Lung (tissue), 12 donors: ENCODE measurements around the gene ALG3. TPM values are rescaled to one million over a fixed set of nuclear protein-coding genes. Genes with fewer than 3 reads are reported as not detected.

Experiments used
- ATAC-seq: fragments of 200-7000 bp; cut with Tn5 transposase; one replicate; pipeline ENCODE4 v1.9.1; 2020; ENCODE audit warnings: moderate number of reproducible peaks; ENCODE audit not compliant: insufficient read depth, low FRiP score
- DNase-seq, 3 donors: peaks; one replicate each; pipeline ENCODE4 v3.0.0-alpha.2; 2013 to 2017
- H3K27ac ChIP-seq, 2 donors: one replicate each; pipeline ENCODE4 v1.5.1; 2013; ENCODE audit warnings: mild to moderate bottlenecking in 2 of 2, moderate library complexity in 2 of 2, control low read depth in 1 of 2, inconsistent platforms in 1 of 2, low read depth in 1 of 2, low read length in 1 of 2
- H3K27me3 ChIP-seq, 3 donors: one replicate each; pipeline ENCODE4 v1.5.1; 2013; ENCODE audit warnings: low read length in 2 of 3; ENCODE audit not compliant: control insufficient read depth in 3 of 3, insufficient read depth in 3 of 3
- H3K36me3 ChIP-seq, 4 donors: one replicate each; pipeline ENCODE4 v1.5.1; 2013; ENCODE audit warnings: low read length in 4 of 4, mild to moderate bottlenecking in 1 of 4, moderate library complexity in 1 of 4; ENCODE audit not compliant: control insufficient read depth in 4 of 4, insufficient read depth in 4 of 4
- H3K4me1 ChIP-seq, 5 donors: one replicate each; pipeline ENCODE4 v1.5.1; 2013; ENCODE audit warnings: low read length in 5 of 5, mild to moderate bottlenecking in 2 of 5, moderate library complexity in 1 of 5; ENCODE audit not compliant: control insufficient read depth in 5 of 5, insufficient read depth in 5 of 5
- H3K4me3 ChIP-seq: one replicate; pipeline ENCODE4 v1.5.1; 2013; ENCODE audit warnings: mild to moderate bottlenecking, control low read depth, moderate library complexity
- H3K9ac ChIP-seq, 2 donors: one replicate each; pipeline ENCODE4 v1.5.1; 2013; ENCODE audit warnings: low read length in 2 of 2, control low read depth in 1 of 2; ENCODE audit not compliant: insufficient read depth in 1 of 2
- H3K9me3 ChIP-seq, 4 donors: one replicate each; pipeline ENCODE4 v1.5.1; 2013; ENCODE audit warnings: low read length in 3 of 4, mild to moderate bottlenecking in 1 of 4, moderate library complexity in 1 of 4; ENCODE audit not compliant: control insufficient read depth in 4 of 4, insufficient read depth in 3 of 4
- CTCF ChIP-seq: IDR thresholded peaks from 2 replicates; pipeline ENCODE4 v1.5.1; 2012; ENCODE audit warnings: mild to moderate bottlenecking; ENCODE audit errors: control extremely low read depth, extremely low read depth
- WGBS, 2 donors: extraction: QIAGEN DNeasy Blood & Tissue Kit; methylation state at CpG; one replicate each; pipeline ENCODE4 v1.1.7; 2013; 5-methylcytosine and 5-hydroxymethylcytosine counted together
- polyA plus RNA-seq, 2 donors: library from polyadenylated mRNA; stranded (reverse); fragments of 200-250 nt; gene quantifications; one replicate each; pipeline ENCODE4 v1.2.1, GENCODE V29; 2013
- total RNA-seq, 2 donors: library from RNA; depleted of rRNA in 1 of 2; stranded (reverse); fragments of >200 nt in 1 of 2; gene quantifications; one replicate each; pipeline ENCODE4 v1.2.1, GENCODE V29; 2014 to 2021
- donor health status: control.
- donor health status: control.
- donor health status: Bipolar disorder and iron deficiency.
- donor health status: healthy.
- donor health status: DM: yes; HTN: yes; CAD: no.

ALG3 gene
- total and polyA plus RNA-seq, 4 donors: 24.7 to 68.0 (median 43.5) TPM

GRCh38 chr3:184223946-184224345, 24.8 kb downstream of the ALG3 start:
- no peak for TF ChIP-seq CTCF
- DNase-seq (no peak), ATAC-seq (no peak)
- 85 to 88% methylated on average over 3 of the region's 3 CpGs for WGBS, 2 donors
- Histone ChIP-seq H3K4me1 (no peaks in the 10 kb centered on the region), H3K27ac (no peak overlapping the region), H3K36me3 (no peaks in the 10 kb centered on the region), H3K27me3 (peaks cover 0 to 16% (median 9%) of the 10 kb centered on the region in 3 donors), H3K4me3 (no peak overlapping the region), H3K9me3 (no peaks in the 10 kb centered on the region), H3K9ac (no peak overlapping the region)

- H3K27ac ChIP-seq: no peak overlapping the region
- no peak for TF ChIP-seq CTCF
- H3K9me3 ChIP-seq: no peaks in the 10 kb centered on the region
- 79 to 89% methylated on average over 3 of the region's 3 CpGs for WGBS, 2 donors
- no peak for DNase-seq
- H3K27me3 ChIP-seq: peaks cover 0 to 4% (median 3%) of the 10 kb centered on the region in 3 donors
- no peak for ATAC-seq
- no peaks in the 10 kb centered on the region for H3K36me3 ChIP-seq
- no peaks in the 10 kb centered on the region for H3K4me1 ChIP-seq
- H3K4me3 ChIP-seq: no peak overlapping the region
- no peak overlapping the region for H3K9ac ChIP-seq
Measured at GRCh38 chr3:184222521-184222920, 26.2 kb downstream of the ALG3 start.

- ATAC-seq (no peak), DNase-seq (no peak)
- no peaks in the 10 kb centered on the region for H3K36me3 ChIP-seq
- H3K27me3 ChIP-seq: peaks cover 0 to 3% (median 0%) of the 10 kb centered on the region in 3 donors
- TF ChIP-seq CTCF: no peak
- no peak overlapping the region for H3K4me3 ChIP-seq
- H3K9ac ChIP-seq: no peak overlapping the region
- H3K4me1 ChIP-seq: peaks cover 0 to 2% (median 0%) of the 10 kb centered on the region in 5 donors
- 62 to 70% methylated on average over 4 of the region's 4 CpGs for WGBS, 2 donors
- no peaks in the 10 kb centered on the region for H3K9me3 ChIP-seq
- no peak overlapping the region for H3K27ac ChIP-seq
Measured at GRCh38 chr3:184218814-184219213, 29.9 kb downstream of the ALG3 start.

GRCh38 chr3:184211718-184212117, 37.0 kb downstream of the ALG3 start:
- TF ChIP-seq CTCF: no peak
- no peaks in the 10 kb centered on the region for H3K27me3 ChIP-seq
- no peaks in the 10 kb centered on the region for H3K9me3 ChIP-seq
- ATAC-seq (no peak), DNase-seq (no peak)
- no peak overlapping the region for H3K4me3 ChIP-seq
- no peak overlapping the region for H3K9ac ChIP-seq
- H3K4me1 ChIP-seq: peaks cover 0 to 2% (median 0%) of the 10 kb centered on the region in 5 donors
- H3K27ac ChIP-seq: no peak overlapping the region
- WGBS, 2 donors: 84 to 87% methylated on average over 5 of the region's 5 CpGs
- no peaks in the 10 kb centered on the region for H3K36me3 ChIP-seq
